Activated T-helper 1 cell treated with Interleukin-2 at 50 U/mL for 16 hours (primary cell): Measurements from ENCODE around the gene PRDM4.
"Not testable (repeated sequence)": the region's sequence is repeated elsewhere in the genome, so short reads cannot be mapped to it uniquely, and the experiment has no call there.

Experiments used
- DNase-seq: peaks from one replicate; pipeline ENCODE4 v3.0.0-alpha.2; 2020; ENCODE audit warnings: low read depth

Gene PRDM4

DNA sequence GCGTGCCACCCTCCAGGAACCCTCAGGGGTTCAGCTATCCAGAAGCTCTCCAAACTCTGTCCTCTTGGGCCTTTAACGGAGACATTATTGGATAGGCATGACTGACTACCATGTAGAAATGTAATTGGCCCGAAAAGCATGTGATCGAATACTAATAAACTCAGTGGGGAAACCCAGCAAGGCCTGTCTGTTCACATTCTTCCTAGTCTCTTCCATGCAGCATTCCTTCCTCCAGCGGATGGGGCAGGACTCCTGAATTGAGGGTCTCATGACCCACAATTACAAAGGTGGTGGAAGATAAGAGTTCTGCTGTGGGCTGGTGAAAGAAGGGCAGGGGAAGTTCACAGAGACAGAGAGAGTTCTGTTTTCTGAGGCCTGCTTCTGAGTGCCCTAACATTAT lies 6.5 kb upstream of the PRDM4 start:
- no peak for DNase-seq

DNA sequence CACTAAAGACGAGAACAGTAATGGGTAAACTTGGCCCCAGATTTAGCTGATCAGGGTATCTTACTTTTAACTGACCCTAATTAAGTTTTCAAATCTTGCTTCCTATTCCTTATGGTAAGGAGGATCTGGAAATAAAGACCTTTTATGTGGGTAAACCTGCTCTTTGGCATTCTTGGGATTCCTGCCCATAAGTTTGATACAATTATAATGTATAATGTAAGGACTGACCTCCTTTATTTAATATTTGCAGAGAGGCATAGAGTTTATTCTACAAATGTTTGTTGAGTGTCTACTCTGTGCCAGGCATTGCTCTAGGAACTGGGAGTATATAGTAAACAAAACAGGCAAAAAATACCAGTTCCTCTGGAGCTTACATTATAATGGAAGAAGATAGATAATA lies 4.4 kb upstream of the PRDM4 start:
- no peak for DNase-seq

DNA sequence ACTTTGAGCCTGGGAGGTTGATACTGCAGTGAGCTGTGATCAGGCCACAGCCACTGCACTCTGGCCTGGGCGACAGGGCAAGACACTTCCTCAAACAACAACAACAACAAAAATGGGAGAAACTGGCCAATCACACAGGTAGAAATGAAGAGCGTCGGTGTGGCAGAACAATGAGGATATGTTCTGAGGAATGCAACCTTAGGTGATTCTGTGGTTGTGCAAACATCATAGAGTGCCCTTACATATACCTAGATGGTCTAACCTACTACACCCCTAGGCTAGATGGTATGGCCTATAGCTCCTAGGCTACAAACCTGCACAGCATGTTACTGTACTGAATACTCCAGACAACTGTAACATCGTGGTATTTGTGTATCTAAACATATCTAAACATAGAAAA lies 3.7 kb upstream of the PRDM4 start:
- DNase-seq: no peak

DNA sequence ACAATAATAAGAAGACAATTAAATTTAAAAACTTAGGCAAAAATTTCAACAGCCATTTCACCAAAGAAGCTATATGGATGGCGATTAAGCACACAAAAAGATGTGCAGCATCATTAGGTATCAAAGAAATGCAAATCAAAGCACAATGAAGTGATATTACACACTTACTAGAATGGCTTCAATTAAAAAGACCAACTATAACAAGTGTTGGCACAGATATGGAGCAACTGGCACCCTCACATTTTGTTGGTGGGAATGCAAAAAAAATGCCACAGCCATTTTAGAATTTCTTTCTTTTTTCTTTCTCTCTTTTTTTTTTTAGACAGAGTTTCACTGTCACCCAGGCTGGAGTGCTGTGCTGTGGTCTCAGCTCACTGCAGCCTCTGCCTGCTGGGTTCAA lies 1.9 kb upstream of the PRDM4 start:
- no peak for DNase-seq

DNA sequence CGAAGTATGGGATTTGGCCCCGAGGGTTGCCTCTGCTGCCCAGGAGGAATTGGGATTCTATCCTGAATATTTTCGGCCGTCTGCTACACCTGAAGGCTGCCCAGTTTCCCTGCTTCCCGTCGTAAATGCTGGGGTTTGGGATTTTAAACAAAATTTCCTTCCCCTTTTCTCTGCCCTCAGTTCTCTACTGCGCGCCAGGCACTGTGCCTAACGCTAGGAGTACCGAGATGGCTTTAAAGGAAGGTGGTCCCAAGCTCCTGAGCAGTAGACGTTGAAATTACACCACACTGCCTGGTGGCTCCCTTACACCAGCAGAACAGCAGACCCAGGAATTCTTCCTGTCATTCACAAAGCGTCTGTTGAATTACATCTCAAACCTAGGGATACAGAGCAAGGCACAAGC lies 566 bp upstream of the PRDM4 start:
- DNase-seq: no peak

DNA sequence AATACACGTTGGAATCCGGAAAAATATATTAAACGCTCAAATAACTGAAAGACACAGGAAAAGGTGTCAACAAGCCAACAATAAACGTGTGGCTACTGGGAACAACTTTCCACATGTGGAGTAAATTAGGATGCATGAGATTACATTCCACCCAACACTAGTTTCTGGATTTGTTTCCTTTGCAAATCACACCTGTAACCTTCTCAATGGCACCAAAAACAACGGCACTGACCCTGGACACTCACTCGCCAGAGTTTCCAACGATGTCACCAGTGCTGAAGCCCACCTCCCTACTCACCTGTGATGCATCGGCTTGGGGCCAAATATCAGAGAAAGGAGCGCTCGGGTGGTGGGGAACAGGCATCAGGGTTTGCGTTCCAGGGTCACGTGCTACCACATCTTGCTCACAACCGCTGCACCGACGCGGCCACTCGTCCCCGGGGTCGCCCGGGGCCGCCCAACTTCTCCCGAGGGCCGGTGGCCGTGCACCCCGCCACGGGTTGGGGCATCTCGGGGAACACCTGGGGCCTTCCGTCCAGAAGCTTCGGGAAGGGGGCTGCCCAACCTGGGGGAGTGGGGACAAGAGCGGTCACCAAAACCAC lies 629 bp downstream of the PRDM4 start:
- DNase-seq: no peak

DNA sequence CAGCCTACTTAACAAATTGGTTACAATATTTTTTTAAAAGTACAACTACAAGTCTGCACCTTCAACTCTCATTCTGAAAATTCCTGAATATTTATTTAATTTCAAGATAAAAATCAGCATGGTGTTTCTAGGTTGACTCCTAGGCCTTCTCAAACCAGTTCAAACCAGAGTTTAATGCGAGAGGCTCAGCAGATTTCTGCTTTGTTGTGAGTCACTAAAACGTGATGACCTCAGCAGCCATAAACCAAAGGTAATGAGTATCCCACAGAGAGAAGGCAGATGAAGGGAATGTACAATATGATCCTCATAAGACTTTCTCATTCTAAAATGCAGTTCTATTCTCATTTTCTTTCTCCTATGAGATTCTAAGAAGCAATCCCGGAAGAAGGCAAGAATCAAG lies 1.5 kb downstream of the PRDM4 start:
- no peak for DNase-seq

DNA sequence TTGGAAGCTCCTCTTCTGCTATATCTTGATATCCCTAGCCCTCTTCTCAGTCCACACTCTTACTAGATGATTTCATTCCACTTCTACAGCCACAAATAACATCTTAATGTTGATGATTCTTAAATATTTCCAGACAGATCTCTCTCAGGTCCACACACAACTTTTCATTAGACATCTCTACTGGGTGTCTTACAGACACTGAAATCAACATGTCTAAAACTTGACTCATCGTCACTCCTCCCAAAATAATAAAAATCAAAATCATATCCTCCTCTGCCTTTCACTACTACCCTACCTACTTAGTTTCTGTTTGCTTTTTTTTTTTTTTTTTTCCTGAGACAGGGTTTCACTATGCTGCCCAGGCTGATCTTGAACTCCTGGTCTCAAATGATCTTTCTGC lies 11.9 kb downstream of the PRDM4 start:
- no peak for DNase-seq

DNA sequence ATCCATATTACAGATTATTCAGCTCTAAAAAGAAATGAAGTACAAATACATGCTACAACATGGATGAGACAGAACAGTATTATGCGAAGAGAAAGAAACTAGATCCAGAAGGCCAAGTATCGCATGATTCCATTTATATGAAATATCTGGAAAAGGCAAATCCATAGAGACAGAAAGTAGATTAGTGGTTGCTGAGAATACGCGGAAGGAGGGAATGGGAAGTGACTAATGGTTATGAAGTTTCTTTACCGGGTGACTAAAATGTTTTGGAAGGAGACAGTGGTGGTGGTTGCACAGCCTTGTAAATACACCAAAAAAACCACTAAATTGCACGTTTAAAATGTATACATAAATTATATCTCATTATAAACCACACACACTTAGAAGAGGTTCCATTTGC lies 12.5 kb downstream of the PRDM4 start:
- DNase-seq: no peak

DNA sequence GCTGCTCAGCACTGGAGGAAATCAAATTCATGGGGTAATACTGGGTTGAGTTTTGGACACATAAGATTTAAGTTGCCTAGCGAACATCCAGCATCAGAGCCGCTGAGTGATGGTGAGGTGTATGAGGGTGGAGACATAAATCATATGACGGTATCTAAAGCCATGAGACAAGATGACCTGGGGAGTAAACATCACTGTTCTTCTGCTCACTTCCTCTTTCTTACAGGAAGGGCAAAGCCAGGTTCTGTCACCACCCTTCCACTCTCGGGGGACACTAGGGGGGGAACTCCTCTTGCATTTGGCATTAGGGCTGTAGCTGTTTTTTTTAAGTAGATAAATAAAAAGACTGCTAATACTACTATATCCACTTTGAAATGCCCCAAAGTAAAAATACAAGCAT lies 24.0 kb downstream of the PRDM4 start:
- no peak for DNase-seq

DNA sequence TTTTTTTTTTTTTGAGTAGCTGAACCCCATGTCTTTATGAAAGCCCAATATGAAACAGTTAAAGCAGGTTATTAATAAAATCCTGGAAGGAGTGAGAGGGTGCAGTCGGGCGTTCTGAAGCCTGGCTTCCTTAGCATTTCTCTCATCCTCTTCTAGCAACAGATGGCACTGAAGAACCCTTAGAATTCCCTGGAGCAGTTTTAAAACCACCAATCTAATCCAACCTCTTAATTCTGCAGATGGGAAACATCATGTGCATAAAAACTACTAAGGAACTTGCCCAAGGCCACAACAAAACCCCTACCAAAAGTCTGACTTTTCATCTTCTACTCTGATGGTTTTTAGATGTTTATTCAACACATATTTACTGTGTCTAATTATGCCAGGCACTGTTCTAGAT lies 25.2 kb downstream of the PRDM4 start:
- no peak for DNase-seq

DNA sequence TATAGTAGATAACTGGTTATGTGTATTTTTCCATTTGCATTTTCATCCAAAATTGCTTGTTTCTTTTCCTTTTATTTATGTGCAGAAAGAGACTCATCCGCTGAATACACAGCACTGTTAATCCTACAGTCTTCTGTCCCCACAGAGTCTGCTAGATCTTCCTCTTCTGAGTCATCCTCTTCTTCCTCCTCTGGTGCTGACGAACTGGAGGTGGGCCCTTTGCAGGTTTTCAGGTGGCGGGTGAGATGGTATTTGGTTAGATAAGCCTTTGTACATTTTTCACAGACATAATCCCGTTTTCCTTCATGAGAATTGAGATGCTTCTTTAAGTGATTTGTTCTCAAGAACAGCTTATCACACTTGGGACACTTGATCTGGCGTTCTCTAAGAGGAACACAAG lies 26.8 kb downstream of the PRDM4 start:
- DNase-seq: no peak

DNA sequence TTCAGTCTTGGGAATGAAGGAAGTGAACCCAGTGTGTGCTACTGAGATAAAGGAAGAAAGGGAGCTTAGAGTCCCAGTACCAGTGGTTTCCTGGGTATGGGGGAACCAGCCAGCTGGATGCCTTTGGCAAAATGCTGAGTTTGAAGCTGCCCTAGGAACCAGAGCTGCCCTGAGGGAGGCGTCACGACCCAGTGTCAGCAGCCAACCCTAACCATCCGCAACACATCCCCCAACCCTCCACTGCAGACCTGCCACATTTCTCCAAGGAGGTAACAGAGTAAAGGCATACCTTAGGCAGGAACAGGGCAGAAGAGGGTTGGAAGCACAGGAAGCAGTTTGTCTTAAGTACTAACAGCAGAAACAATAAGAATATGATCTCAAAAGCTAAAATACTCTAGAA lies 28.6 kb downstream of the PRDM4 start:
- DNase-seq: no peak

DNA sequence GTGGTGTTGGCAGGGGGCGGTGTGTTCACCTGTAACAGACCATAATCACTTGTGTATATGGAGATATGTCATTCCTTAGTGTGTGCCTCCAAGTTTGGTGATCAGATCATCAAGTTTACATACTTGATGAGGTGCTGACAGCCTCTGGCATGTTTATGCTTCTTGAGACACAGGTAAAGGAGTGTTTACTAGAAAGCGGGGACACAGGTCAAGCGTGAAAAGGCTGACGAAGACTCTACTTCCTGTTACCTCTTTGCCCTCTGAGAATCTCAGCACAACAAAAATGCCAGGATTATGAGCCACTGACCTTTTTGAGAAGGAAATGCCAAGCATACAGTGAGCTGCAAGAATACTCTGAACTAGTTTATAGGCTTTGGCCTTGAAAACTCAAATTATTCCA lies 29.6 kb downstream of the PRDM4 start:
- no peak for DNase-seq

DNA sequence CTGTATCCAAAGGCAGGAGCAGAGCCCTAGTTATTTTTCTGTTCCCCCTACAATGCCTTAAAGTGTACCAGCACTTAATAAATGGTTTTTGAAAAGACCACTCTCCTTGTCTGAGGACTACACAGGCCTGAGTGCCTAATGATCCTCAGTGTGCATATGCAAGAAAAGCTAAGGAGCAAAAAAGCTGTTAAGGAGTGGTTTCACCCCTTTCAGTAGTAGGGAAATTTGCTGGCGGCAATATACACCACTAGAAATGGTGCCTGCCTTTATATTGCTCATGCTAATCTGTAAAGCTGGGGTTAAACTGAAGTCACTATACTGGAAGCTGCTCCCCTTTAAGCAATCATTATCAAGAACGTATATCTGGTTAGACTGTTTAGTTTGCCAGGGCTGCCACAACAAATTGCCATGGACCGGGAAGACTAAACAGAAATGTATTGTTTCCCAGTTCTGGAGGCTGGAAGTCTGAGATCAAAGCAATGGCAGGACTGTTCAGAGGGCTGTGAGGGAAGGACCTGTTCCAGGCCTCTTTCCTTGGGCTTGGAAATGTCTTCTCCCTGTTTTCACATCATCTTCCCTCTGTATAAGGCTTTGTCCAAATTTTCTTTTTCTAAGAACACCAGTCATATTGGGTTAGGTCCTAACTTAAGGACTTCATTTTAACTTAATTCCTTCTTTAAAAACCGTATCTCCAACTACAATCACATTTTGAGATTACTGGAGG lies 30.2 kb downstream of the PRDM4 start:
- DNase-seq: no peak

DNA sequence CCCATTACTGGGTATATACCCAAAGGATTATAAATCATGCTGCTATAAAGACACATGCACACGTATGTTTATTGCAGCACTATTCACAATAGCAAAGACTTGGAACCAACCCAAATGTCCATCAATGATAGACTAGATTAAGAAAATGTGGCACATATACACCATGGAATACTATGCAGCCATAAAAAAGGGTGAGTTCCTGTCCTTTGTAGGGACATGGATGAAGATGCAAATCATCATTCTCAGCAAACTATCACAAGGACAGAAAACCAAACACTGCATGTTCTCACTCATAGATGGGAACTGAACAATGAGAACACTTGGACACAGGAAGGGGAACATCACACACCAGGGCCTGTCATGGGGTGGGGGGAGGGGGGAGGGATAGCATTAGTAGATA lies 33.2 kb downstream of the PRDM4 start:
- not testable (repeated sequence) for DNase-seq

DNA sequence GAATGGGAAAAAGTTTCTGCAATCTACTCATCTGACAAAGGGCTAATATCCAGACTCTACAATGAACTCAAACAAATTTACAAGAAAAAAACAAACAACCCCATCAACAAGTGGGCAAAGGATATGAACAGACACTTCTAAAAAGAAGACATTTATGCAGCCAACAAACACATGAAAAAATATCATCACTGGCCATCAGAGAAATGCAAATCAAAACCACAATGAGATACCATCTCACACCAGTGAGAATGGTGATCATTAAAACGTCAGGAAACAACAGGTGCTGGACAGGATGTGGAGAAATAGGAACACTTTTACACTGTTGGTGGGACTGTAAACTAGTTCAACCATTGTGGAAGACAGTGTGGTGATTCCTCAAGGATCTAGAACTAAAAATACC lies 33.6 kb downstream of the PRDM4 start:
- not testable (repeated sequence) for DNase-seq

DNA sequence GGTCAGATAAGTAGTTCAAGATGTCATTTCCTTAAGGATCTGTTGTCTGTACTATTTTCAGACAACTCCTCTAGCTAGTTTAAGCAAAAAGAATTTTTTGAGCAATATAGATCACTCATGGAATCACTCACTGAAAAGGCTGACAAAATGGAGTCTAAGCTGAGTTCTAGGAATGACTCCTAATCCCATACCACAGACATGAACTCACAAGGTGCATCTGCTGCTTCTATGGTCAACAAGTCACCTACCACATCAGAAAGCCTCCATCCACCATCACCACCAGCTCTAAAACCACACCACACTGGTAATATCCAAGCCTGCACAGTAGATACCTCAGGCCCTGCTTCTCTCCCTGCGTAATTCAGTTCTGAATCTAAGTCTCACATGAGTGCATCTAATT lies 42.3 kb downstream of the PRDM4 start:
- DNase-seq: no peak

DNA sequence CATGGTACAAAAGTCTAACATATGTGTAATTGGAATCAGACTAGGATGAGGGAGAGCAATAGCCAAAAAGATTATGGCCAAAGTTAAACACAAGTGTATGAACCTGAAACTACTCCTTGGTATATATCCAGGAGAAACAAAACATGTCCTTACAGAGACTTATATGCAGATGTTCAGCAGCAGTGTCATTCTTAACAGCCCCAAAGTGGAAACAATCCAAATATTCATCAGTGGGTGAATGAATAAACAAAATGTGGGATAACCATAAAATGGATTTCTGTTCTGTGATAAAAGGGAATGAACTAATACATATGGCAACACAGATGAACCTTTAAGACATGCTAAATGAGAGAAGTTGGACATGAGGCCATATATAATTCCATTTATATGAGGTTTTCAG lies 45.2 kb downstream of the PRDM4 start:
- no peak for DNase-seq

DNA sequence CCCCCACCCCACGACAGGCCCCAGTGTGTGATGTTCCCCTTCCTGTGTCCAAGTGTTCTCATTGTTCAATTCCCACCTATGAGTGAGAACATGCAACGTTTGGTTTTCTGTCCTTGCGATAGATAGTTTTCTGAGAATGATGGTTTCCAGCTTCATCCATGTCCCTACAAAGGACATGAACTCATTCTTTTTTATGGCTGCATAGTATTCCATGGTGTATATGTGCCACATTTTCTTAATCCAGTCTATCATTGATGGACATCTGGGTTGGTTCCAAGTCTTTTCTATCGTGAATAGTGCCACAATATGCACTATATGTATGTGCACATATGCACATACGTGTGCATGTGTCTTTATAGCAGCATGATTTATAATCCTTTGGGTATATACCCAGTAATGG lies 55.4 kb downstream of the PRDM4 start:
- not testable (repeated sequence) for DNase-seq

DNA sequence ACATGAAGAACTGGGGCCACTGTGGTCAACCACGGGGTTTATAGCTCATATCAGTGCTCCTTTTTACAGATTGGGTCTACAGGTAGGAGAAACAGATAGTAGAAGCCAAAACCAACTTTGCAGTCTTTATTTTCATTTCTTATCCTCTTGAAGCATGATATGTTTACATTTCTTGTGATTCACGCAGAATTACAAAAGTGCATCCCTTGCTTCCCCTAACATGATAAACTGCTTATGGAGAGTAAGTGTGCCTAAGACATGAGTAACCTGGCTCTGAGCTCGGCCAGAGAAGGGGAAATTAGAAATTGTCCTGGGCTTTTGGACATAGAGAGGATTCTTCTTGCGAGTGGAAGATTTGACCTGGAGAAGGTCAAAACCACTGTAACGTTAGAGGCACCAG lies 56.9 kb downstream of the PRDM4 start:
- DNase-seq: no peak

DNA sequence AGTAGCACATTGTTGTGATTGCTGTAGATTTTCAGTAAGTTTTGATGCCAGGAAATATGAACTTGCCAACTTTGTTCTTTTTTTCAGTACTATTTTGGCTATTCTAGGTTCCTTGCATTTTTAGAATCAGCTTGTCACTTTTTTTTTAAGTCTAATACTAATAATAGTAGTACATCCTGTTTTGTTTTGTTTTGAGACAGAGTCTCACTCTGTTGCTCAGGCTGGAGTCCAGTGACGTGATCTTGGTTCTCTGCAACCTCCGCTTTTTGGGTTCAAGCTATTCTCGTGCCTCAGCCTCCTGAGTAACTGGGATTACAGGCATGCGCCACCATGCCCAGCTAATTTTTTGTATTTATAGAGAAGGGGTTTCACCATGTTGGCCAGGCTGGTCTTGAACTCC lies 58.8 kb downstream of the PRDM4 start:
- DNase-seq: no peak

DNA sequence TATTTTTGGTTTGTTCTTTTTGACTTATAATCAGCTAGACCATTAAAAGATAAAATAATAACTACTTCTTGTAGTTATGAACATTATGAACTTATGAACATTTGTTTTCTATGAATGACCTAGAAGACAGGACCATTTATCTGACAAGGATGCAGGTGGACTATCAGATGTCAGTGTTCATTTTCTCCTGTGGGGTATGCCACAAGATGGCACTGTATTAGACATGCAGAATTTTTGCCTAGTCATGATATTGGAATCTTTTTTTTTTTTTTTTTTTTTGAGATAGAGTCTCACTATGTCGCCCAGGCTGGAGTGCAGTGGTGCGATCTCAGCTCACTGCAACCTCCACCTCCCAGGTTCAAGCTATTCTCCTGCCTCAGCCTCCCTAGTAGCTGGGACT lies 65.2 kb downstream of the PRDM4 start:
- not testable (repeated sequence) for DNase-seq
